KOPT-K1 (cell line): ENCODE measurements around the gene FAM98B.

ENCODE experiments used
- H3K27ac ChIP-seq: fragments of 200-600 bp; sonication (generic); 2 replicates; pipeline ENCODE4 v1.5.1; 2016; ENCODE audit warnings: antibody characterized with exemption, mild to moderate bottlenecking, low read depth, low read length; ENCODE audit not compliant: poor library complexity, severe bottlenecking
- H3K36me3 ChIP-seq: fragments of 200-600 bp; sonication (generic); 2 replicates; pipeline ENCODE4 v1.5.1; 2017; ENCODE audit warnings: antibody characterized with exemption, mild to moderate bottlenecking, low read length, moderate library complexity; ENCODE audit not compliant: insufficient read depth
- H3K9me3 ChIP-seq: fragments of 200-600 bp; sonication (generic); 2 replicates; pipeline ENCODE4 v1.5.1; 2017; ENCODE audit warnings: antibody characterized with exemption, low read length, mild to moderate bottlenecking; ENCODE audit not compliant: insufficient read depth, poor library complexity, severe bottlenecking

FAM98B gene

DNA sequence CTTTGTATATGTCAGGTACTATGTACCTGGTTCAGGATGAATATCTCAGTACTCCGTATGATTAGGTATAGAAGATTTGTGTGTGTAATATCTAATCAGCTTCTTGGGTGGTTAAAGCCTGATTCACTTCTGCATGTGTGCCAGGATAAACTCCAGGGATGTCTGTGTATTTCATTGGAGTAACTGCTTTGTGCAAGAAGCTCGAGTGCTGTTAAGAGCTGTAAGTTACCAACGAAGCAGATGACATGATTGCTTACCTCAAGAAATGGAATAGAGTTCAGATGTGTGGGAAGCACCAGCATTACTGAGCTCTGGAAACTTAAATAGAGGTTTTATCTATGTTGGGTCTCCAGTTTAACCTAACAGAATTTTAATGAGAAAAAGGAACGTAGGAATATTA lies 23.7 kb downstream of the FAM98B start:
- H3K27ac ChIP-seq, result no peak overlapping the region
- no peaks in the 10 kb centered on the region for H3K9me3 ChIP-seq
- peaks cover 65% of the 10 kb centered on the region for H3K36me3 ChIP-seq

DNA sequence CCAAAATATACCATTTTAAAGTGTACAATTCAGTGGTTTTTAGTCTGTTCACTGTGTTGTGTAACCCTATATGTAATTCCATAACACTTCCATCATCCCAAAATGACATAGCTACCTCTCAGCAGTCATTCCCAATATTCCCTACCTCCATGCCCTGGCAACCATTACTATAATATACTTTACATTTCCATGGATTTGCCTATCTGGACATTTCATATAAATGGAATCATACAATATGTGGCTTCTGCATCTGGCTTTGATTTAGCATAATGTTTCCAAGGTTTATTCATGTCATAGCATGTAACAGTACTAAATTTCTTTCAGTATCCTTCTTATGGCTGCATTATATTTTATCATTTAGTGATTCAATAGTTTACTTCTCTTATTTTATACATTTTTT lies 25.3 kb downstream of the FAM98B start:
- H3K27ac ChIP-seq, result no peak overlapping the region
- no peaks in the 10 kb centered on the region for H3K9me3 ChIP-seq
- peaks cover 65% of the 10 kb centered on the region for H3K36me3 ChIP-seq

DNA sequence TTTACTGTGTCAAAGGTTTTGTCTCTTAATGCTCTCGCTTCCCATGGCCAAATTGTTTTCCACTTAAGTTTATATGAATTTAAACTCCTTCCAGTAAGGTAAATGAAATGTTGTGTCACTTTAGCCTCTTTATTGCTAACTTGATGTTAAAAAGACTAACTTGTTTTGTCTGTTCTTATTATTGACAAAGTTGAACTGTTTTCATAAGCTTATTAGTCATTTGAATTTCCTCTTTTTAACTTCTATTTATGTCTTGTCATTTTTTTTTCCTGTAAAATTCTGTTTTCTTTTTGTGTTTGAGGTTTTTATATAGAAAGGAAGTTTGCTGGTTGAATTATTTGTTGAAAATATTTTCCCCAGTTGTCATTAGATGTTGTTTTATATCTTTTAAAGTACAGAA lies 25.8 kb downstream of the FAM98B start:
- H3K27ac ChIP-seq, result no peak overlapping the region
- H3K9me3 ChIP-seq, result no peaks in the 10 kb centered on the region
- peaks cover 60% of the 10 kb centered on the region for H3K36me3 ChIP-seq

DNA sequence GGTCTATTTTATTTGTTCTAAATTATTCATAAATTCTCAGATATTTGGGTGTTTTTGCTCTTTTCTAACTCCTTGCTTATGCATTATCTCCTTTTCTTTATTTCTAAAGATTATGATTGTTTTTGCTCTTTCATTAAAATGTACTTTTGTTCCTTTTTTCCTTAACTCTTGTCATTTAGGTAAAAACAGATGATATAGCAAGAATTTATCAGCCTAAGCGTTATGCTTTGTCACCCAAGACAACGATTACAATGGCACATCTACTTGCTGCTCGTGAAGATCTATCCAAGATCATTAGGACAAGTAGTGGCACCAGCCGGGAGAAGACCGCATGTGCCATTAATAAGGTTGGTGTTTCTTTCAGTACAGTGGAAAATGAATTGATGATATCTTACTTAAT lies 27.2 kb downstream of the FAM98B start:
- Histone ChIP-seq H3K9me3 (no peaks in the 10 kb centered on the region), H3K27ac (no peak overlapping the region), H3K36me3 (peaks cover 60% of the 10 kb centered on the region)

DNA sequence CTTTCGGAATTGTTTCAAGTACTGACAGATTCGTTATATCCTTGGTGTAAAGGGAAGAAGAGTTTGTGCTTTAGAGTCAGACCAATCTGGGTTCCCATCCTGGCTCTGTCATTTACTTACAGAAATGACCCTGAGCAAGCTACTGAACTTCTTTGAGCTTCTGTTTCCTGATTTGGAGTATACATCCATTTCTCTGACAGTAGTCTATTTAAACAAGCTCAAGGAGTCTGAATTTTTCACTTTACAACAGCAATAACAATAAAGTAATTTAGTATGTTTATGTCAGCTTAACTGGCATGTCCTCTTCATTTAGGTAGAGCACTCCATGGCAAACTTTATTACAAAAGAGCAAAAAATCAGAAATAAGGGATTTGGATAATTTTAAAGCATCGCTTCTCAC lies 27.8 kb downstream of the FAM98B start:
- no peaks in the 10 kb centered on the region for H3K9me3 ChIP-seq
- no peak overlapping the region for H3K27ac ChIP-seq
- peaks cover 60% of the 10 kb centered on the region for H3K36me3 ChIP-seq

DNA sequence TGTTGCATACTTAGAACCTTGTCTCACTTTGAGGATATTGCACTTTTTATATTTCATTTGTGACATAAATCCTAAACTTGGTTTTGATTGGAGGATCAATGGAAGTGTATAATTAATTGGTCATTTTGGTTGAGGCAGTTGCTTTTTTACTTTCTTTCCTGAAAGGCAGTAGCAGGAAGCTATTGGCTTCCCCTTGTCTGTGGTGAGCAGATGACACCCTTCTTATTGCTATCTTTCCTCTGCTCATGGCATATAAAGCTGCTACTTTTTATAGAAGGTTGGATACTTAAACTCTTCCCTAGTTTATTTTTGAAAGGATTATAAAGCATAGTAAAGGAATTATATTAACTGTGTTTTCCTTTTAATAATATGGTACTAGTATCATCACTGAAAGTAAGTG lies 28.6 kb downstream of the FAM98B start:
- Histone ChIP-seq H3K9me3 (no peaks in the 10 kb centered on the region), H3K27ac (no peak overlapping the region), H3K36me3 (peaks cover 59% of the 10 kb centered on the region)

DNA sequence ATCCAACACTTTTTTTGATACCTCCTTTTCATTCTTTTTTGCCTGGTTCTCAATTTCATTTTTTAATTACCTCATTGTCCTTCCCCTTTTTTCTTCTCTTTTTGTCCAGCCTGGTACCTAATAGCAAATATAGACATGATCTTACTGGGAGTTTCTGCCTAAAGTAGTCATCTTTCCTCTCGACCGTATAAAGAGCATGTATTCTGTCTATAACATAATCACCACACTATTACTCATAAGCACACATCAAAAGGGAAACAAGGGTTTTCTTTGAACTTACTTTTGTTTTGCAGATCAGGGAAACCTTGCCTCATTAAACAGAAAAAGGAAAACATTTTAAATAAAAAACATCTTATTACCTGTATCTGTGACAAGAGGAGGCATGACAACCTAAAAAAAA lies 33.0 kb downstream of the FAM98B start:
- no peak overlapping the region for H3K27ac ChIP-seq
- H3K36me3 ChIP-seq, result peaks cover 79% of the 10 kb centered on the region
- H3K9me3 ChIP-seq, result no peaks in the 10 kb centered on the region

DNA sequence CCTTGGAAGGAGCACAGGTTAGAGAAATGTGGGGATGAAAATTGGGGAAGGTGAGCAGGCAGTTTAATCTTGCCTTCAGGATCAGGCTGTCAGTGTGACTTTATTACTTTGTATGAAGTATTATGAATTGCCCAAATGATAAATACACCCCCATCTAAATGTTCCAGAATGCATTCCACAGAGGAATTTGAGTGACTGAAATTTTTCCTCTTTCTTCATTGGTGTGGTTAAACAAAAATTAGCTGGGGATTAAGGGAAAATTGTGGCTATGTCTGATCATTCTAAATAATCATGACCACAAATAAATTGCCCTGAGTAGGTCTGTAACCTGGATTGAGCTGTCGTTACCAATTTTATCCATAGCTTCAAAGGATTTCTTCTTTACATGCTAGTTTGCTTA lies 33.5 kb downstream of the FAM98B start:
- no peak overlapping the region for H3K27ac ChIP-seq
- H3K36me3 ChIP-seq, result peaks cover 79% of the 10 kb centered on the region
- no peaks in the 10 kb centered on the region for H3K9me3 ChIP-seq

DNA sequence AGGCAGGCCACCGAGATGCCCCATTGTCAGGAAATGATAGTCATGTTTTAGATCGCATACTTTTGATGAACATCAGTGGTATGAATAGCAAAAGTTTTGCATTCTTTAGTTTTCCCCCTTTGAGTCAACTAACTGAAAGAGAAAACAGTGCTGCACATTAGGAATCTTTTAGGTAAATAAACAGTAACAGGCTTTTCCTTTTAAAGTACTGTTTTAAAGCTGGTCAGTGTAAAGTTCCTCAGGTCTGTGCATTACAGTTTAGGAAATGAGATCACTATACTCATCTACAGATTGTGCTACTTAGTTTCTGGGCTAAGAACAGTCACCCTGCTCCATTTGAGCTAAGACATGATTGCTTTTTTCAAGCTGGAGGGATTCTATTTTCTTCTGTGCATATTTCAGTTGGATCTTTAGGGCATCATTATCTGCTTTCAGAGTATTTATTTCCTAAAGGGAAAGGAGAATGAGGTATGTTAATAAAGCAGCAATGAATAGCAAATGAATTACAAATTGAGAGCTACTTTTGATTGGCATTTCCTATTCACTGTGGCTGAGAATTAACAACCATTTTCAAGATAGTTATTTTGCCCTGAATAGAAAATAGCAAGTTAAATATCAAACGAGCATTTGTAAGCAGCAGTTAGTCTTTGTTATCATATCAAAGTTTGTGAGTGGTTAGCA lies 36.5 kb downstream of the FAM98B start:
- no peak overlapping the region for H3K27ac ChIP-seq
- peaks cover 95% of the 10 kb centered on the region for H3K36me3 ChIP-seq
- no peaks in the 10 kb centered on the region for H3K9me3 ChIP-seq

DNA sequence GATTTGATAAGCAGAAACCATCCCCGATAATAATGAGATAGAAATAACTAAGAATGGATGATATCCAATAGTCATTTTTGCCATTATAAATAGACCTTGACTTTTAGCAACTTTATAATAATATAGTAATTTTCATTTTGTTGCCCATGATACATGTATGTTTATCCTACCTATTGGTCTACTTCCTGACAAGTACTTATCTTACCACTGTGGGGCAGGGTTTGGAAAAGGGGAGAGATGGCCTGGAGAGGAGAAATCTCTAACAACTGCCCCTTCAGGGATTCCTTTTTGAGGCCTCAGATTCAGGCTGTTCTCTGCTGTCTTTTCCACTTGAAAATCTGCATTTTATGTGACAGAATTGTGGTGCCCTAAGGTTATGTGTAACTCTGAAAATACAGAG lies 42.2 kb downstream of the FAM98B start:
- Histone ChIP-seq H3K9me3 (no peaks in the 10 kb centered on the region), H3K36me3 (peaks cover 96% of the 10 kb centered on the region), H3K27ac (no peak overlapping the region)

DNA sequence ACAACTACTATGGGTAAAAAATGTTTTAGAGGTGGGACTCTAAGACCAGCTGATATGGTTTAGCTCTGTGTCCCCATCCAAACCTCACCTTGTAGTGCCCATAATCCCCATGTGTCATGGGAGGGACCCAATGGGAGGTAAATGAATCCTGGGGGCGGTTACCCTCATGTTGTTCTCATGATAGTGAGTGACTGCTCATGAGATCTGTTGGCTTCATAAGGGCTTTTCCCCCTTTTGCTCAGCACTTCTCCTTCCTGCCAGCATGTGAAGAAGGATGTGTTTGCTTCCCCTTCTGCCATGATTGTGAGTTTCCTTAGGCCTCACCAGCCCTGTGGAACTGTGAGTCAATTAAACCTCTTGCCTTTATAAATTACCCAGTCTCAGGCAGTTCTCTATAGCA lies 45.7 kb downstream of the FAM98B start:
- Histone ChIP-seq H3K9me3 (no peaks in the 10 kb centered on the region), H3K36me3 (peaks cover 98% of the 10 kb centered on the region), H3K27ac (no peak overlapping the region)

DNA sequence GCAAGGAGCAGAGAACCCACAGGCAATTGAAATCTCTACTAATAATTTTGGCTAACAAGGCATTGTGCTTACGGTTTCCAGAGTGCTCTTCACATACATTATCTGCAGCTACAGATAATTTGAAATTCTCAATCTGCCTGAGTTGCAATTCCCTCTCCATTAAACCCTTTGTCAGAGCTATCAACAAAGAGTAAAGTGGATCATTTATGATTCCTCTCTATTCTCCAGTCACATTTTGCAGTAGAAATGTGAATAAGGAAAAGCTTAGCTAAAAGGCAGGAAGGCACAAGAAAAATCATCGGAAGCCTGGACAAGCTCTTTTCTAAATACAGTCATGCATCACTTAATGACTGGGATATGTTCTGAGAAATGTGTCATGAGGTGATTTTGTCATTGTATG lies 49.6 kb downstream of the FAM98B start:
- H3K27ac ChIP-seq, result no peak overlapping the region
- peaks cover 99% of the 10 kb centered on the region for H3K36me3 ChIP-seq
- H3K9me3 ChIP-seq, result no peaks in the 10 kb centered on the region

DNA sequence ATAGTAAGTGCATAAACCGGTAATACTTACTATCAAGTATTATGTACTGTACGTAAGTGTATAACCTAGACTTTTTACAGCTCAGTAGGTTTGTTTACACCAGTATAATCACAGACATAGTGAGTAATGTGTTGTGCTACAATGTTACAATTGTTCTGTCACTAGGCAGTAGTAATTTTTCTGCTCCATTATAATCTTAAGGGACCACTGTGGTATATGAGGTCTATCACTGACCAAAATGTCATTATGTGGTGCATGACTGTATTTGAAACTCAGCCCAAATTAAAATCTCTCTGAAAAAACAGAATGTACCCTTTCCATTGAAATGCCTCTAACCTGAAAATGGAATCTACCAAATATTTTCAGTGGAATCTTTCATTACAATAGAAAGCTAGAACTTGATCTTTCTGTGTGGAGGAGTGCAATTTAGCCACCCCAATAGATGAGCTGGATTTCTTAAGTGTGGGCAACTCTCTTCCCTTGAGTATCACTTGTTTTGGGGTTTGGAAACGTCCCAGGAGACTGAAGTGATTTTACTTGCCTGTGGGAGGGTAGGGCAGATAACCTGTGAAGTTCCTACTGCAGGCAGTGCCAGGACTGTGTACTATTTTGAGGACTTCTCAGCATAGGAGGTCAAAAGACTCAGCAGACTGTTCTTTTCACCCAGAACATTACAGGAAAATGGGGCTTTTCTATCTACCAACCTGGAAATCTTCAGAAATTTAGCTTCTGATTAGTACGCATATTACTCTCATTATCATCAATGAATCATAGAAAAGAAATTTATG lies 50.9 kb downstream of the FAM98B start:
- Histone ChIP-seq H3K9me3 (no peaks in the 10 kb centered on the region), H3K27ac (no peak overlapping the region), H3K36me3 (peaks cover 98% of the 10 kb centered on the region)

DNA sequence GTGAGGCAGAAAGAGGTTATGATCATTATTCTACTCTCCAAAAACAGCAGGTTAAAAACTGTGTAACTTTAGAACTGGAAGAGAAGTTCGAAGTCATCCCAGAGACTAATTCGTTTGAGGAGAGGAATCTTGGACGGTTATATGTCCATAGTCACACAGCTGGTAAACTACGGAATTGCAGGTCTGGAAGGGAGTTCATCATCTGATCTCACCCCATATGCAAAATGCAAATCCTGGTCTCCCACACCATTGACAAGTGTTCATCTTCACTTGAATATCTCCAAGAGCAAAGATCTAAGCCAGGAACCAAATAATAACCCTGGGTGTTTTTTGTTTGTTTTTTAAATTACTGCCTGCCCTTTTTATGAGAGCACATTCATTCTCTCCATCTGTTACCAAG lies 53.1 kb downstream of the FAM98B start:
- no peak overlapping the region for H3K27ac ChIP-seq
- H3K9me3 ChIP-seq, result no peaks in the 10 kb centered on the region
- peaks cover 98% of the 10 kb centered on the region for H3K36me3 ChIP-seq

DNA sequence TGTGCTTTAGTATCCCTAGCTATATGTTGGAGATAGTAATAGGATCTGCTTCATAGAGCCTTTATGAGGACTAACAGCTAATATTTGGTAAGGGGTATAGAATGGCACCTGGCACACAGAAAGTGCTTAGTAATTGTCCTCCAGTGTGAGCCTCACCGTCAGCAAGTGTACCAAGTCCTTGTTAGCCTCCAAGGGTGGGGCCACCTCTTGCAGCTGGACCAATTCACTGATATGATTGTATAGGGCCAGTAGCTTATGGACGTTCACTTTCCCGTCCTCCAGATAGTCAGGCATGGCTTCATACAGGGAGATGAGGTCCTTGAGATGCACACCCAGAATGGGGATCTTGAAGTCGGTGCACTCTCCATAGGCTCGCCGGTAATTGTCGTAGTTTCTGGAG lies 53.6 kb downstream of the FAM98B start:
- Histone ChIP-seq H3K9me3 (no peaks in the 10 kb centered on the region), H3K36me3 (peaks cover 98% of the 10 kb centered on the region), H3K27ac (no peak overlapping the region)

DNA sequence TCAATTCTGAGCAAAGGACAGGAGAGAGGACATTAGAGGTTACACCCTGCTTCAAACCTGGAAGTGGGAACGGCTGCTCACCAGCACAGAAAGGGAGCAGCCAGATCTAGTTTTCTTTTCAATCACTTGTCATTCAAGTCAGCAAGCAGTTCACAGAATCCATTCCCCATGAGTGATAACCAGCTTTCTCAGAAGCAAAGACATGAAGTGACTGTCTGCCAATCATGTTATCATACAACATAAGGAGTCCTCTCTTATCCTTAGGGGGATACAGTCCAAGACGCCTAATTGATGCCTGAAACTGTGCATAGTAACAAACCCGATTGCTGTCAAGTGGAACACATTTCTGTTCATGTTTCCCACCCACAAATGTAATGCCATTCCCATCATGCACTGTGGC lies 54.7 kb downstream of the FAM98B start:
- peaks cover 98% of the 10 kb centered on the region for H3K36me3 ChIP-seq
- H3K27ac ChIP-seq, result no peak overlapping the region
- no peaks in the 10 kb centered on the region for H3K9me3 ChIP-seq
